HCT116 (cell line): Measurements from ENCODE around the gene TTC33. TPM values are rescaled to one million over a fixed set of nuclear protein-coding genes. Genes with fewer than 3 reads are reported as not detected.

Experiments used
- ATAC-seq: fragments of 200-7000 bp; cut with Tn5 transposase; 2 replicates; pipeline ENCODE4 v1.9.1; 2020; ENCODE audit warnings: mild to moderate bottlenecking, moderate library complexity
- BruUV-seq: library from RNA; stranded (reverse); fragments of 400-500 nt; replicated peaks from 2 replicates; lab custom pipeline; 2021; lab: Mats Ljungman, UMichigan
- CTCF ChIA-PET: fragments of 300-600 bp; sonication (Branson Sonifier 250); formaldehyde crosslinking; loops from one replicate; lab custom pipeline; 2021; ENCODE audit warnings: antibody characterized with exemption; lab: Charles Lee
- POLR2A ChIA-PET: fragments of 300-600, 350-600 bp; sonication (Branson Sonifier 250); formaldehyde crosslinking; loops from one replicate; lab custom pipeline; 2021; ENCODE audit warnings: antibody characterized with exemption; lab: Charles Lee
- RAD21 ChIA-PET, 2 experiments: fragments of 300-600 bp; sonication (Branson Sonifier 250); formaldehyde crosslinking; loops; one replicate each; lab custom pipeline; 2023; ENCODE audit warnings: low total read pairs in 2 of 2; ENCODE audit not compliant: uncharacterized antibody in 2 of 2, unreplicated experiment in 2 of 2, low non-redundant PET in 1 of 2; lab: Charles Lee
- DNase-seq: peaks from one replicate; pipeline ENCODE4 v3.0.0-alpha.2; 2010; ENCODE audit warnings: low read depth, low spot score
- H2AFZ ChIP-seq: fragments of 200-600 bp; shearing (Covaris generic), sonication (generic); 2 replicates; pipeline ENCODE4 v1.6.1; 2017; ENCODE audit warnings: low read depth, mixed run types, mixed read lengths, antibody characterized with exemption, low read length; ENCODE audit not compliant: poor library complexity, severe bottlenecking
- H3K27ac ChIP-seq: 2 replicates; pipeline ENCODE4 v1.5.1; 2012; ENCODE audit warnings: low read depth, low read length
- H3K27me3 ChIP-seq: fragments of 200-600 bp; sonication (generic); 2 replicates; pipeline ENCODE4 v1.6.1; 2016; ENCODE audit warnings: mixed run types, low read length, mixed read lengths; ENCODE audit not compliant: insufficient read depth
- H3K36me3 ChIP-seq, 2 experiments: fragments of 200-500 bp in 1 of 2; fragments of 200-600 bp in 1 of 2; sonication (Bioruptor generic) in 1 of 2; sonication (generic) in 1 of 2; 2 replicates each; pipeline versions ENCODE4 v1.5.1 to v1.6.1; 2014 to 2016; ENCODE audit warnings: low read length in 2 of 2, inconsistent platforms in 1 of 2, mixed read lengths in 1 of 2, mixed run types in 1 of 2; ENCODE audit not compliant: insufficient read depth in 2 of 2, control insufficient read depth in 1 of 2
- H3K4me1 ChIP-seq, 2 experiments: fragments of 200-600 bp in 1 of 2; sonication (generic) in 1 of 2; 2 replicates each; pipeline versions ENCODE4 v1.5.1 to v1.6.1; 2012 to 2017; ENCODE audit warnings: low read length in 2 of 2, inconsistent platforms in 1 of 2, mild to moderate bottlenecking in 1 of 2, mixed read lengths in 1 of 2, mixed run types in 1 of 2, moderate library complexity in 1 of 2; ENCODE audit not compliant: insufficient read depth in 2 of 2, control insufficient read depth in 1 of 2
- H3K4me2 ChIP-seq: fragments of 200-600 bp; sonication (generic); 2 replicates; pipeline ENCODE4 v1.6.1; 2017; ENCODE audit warnings: mixed run types, low read length, mixed read lengths
- H3K4me3 ChIP-seq, 2 experiments: fragments of 200-600 bp in 1 of 2; sonication (generic) in 1 of 2; replicated peaks in 1 of 2; 2 replicates each; pipeline ENCODE4 v1.5.1; 2011 to 2016; ENCODE audit warnings: low read length in 2 of 2, control low read depth in 1 of 2, low read depth in 1 of 2, mild to moderate bottlenecking in 1 of 2, mixed read lengths in 1 of 2, mixed run types in 1 of 2
- H3K79me2 ChIP-seq: fragments of 200-600 bp; sonication (generic); 2 replicates; pipeline ENCODE4 v1.6.1; 2017; ENCODE audit warnings: mild to moderate bottlenecking, mixed run types, low read length, moderate library complexity, mixed read lengths; ENCODE audit not compliant: insufficient read depth
- H3K9ac ChIP-seq: fragments of 200-600 bp; sonication (generic); 2 replicates; pipeline ENCODE4 v1.6.1; 2016; ENCODE audit warnings: low read length, mixed read lengths
- H3K9me2 ChIP-seq: fragments of 200-600 bp; sonication (generic), shearing (Covaris generic); 2 replicates; pipeline ENCODE4 v1.6.1; 2017; ENCODE audit warnings: mixed run types, mild to moderate bottlenecking, moderate library complexity; ENCODE audit not compliant: insufficient read depth
- H3K9me3 ChIP-seq, 2 experiments: fragments of 200-500 bp in 1 of 2; fragments of 200-600 bp in 1 of 2; sonication (Bioruptor generic) in 1 of 2; sonication (generic) in 1 of 2; 2 replicates each; pipeline ENCODE4 v1.6.1; 2014 to 2017; ENCODE audit warnings: low read length in 2 of 2, mixed read lengths in 2 of 2, inconsistent platforms in 1 of 2, low read depth in 1 of 2, mild to moderate bottlenecking in 1 of 2, mixed run types in 1 of 2, moderate library complexity in 1 of 2; ENCODE audit not compliant: control insufficient read depth in 1 of 2, insufficient read depth in 1 of 2
- H4K20me1 ChIP-seq: fragments of 200-600 bp; sonication (generic), shearing (Covaris generic); 2 replicates; pipeline ENCODE4 v1.6.1; 2017; ENCODE audit warnings: mixed run types, mild to moderate bottlenecking, moderate library complexity; ENCODE audit not compliant: insufficient read depth
- CBX3 ChIP-seq: IDR thresholded peaks from 2 replicates; pipeline ENCODE4 v1.6.1; 2012; ENCODE audit warnings: low read depth
- CEBPB ChIP-seq: IDR thresholded peaks from 2 replicates; pipeline ENCODE4 v1.6.1; 2012; ENCODE audit warnings: low read depth
- ELF1 ChIP-seq: IDR thresholded peaks from 2 replicates; pipeline ENCODE4 v1.6.1; 2012; ENCODE audit warnings: low read depth, borderline replicate concordance
- EZH2 ChIP-seq: fragments of 200-600 bp; sonication (generic); IDR thresholded peaks from 2 replicates; pipeline ENCODE4 v1.6.1; 2017; ENCODE audit warnings: antibody characterized with exemption, mixed run types
- EZH2phosphoT487 ChIP-seq: fragments of 200-600 bp; IDR thresholded peaks from 2 replicates; pipeline ENCODE4 v1.6.1; 2018; ENCODE audit warnings: antibody characterized with exemption, borderline replicate concordance
- FOSL1 ChIP-seq: IDR thresholded peaks from 2 replicates; pipeline ENCODE4 v1.6.1; 2012; ENCODE audit warnings: low read depth
- JUND ChIP-seq: IDR thresholded peaks from 2 replicates; pipeline ENCODE4 v1.6.1; 2012
- POLR2A ChIP-seq: IDR thresholded peaks from 2 replicates; pipeline ENCODE4 v1.7.0; 2011; ENCODE audit warnings: borderline replicate concordance; ENCODE audit not compliant: insufficient read depth, insufficient read length; ENCODE audit errors: extremely low read depth
- POLR2AphosphoS5 ChIP-seq: IDR thresholded peaks from 2 replicates; pipeline ENCODE4 v1.6.1; 2011; ENCODE audit warnings: mild to moderate bottlenecking, low read depth, low read length, moderate library complexity
- RAD21 ChIP-seq: IDR thresholded peaks from 2 replicates; pipeline ENCODE4 v1.6.1; 2012; ENCODE audit warnings: low read depth, mild to moderate bottlenecking
- SIN3A ChIP-seq: IDR thresholded peaks from 2 replicates; pipeline ENCODE4 v1.6.1; 2012; ENCODE audit warnings: low read depth
- SP1 ChIP-seq: IDR thresholded peaks from 2 replicates; pipeline ENCODE4 v1.6.1; 2012; ENCODE audit warnings: low read depth
- SRF ChIP-seq: IDR thresholded peaks from 2 replicates; pipeline ENCODE4 v1.6.1; 2012; ENCODE audit warnings: low read depth
- YY1 ChIP-seq: IDR thresholded peaks from 2 replicates; pipeline ENCODE4 v1.6.1; 2011; ENCODE audit warnings: low read length, low read depth, moderate library complexity, mild to moderate bottlenecking; ENCODE audit not compliant: insufficient replicate concordance; ENCODE audit errors: extremely low read depth
- ZFX ChIP-seq: fragments of 450-650 bp; IDR thresholded peaks from 2 replicates; pipeline ENCODE4 v1.6.1; 2017
- ZNF274 ChIP-seq: fragments of 200-500 bp; sonication (Bioruptor generic); IDR thresholded peaks from 2 replicates; pipeline ENCODE4 v1.6.1; 2014; ENCODE audit warnings: mild to moderate bottlenecking, low read depth, low read length, inconsistent platforms
- intact Hi-C: fragments of 100-400 bp; cut with micrococcal nuclease; formaldehyde crosslinking; loops from 2 replicates; pipeline ENCODE4 v1.10.0; 2022
- total RNA-seq: library from RNA; stranded (reverse); gene quantifications from one replicate; pipeline ENCODE4 v1.2.1, GENCODE V29; 2021; ENCODE audit not compliant: unreplicated experiment
- TF ChIP-seq, protein P1 (sequence below): IDR thresholded peaks from 2 replicates; pipeline ENCODE4 v1.6.1; 2011; ENCODE audit warnings: mild to moderate bottlenecking, low read length, moderate library complexity; ENCODE audit not compliant: insufficient replicate concordance; ENCODE audit errors: extremely low read depth
- TF ChIP-seq, protein P2 (sequence below), 3 experiments: fragments of 200-600 bp in 1 of 3; sonication (generic) in 1 of 3; IDR thresholded peaks in 2 of 3; conservative IDR thresholded peaks in 1 of 3; 2 replicates each; pipeline ENCODE4 v1.5.1; 2012 to 2017; ENCODE audit warnings: low read depth in 2 of 3, low read length in 2 of 3, antibody characterized with exemption in 1 of 3, borderline replicate concordance in 1 of 3, control low read depth in 1 of 3, mild to moderate bottlenecking in 1 of 3, mixed read lengths in 1 of 3, mixed run types in 1 of 3, moderate library complexity in 1 of 3; ENCODE audit not compliant: insufficient read depth in 1 of 3
- TF ChIP-seq, protein P3 (sequence below): IDR thresholded peaks from 2 replicates; pipeline ENCODE4 v1.6.1; 2012

Gene TTC33
- total RNA-seq, 1 experiment from 2014 or later, result 14.5 TPM

DNA sequence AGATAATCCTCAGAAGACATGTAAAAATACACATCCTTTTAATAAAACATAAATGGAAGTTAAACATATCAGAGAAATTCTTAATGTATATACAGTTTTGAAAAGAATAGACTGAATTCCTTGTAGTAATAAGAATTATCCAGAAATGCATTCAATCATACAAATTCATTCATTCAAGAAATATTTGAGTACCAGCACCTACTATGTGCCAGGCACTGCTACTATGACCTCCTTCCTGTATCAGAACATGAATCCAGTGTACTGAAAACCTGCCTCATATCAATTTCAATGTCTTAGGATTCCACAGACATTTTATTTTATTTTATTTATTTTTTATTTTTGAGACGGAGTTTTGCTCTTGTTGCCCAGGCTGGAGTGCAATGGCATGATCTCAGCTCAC is 29.2 kb upstream of the TTC33 start:
- Histone ChIP-seq H3K4me1 (peaks cover 0 to 7% of the 10 kb centered on the region in 2 experiments; a peak in 2 of 4 replicates), H3K9me2 (no peaks in the 10 kb centered on the region), H2AFZ (no peak overlapping the region), H4K20me1 (peaks cover 23% of the 10 kb centered on the region; the same call in 1 of the 2 replicates), H3K9me3 (peaks cover 0 to 6% of the 10 kb centered on the region in 2 experiments; a peak in 2 of 4 replicates), H3K27ac (no peak overlapping the region), H3K9ac (no peak overlapping the region), H3K4me3 (no peak overlapping the region), H3K79me2 (peaks cover 99% of the 10 kb centered on the region), H3K4me2 (no peak overlapping the region), H3K36me3 (peaks cover 0 to 17% of the 10 kb centered on the region in 2 experiments; a peak in 2 of 4 replicates), H3K27me3 (no peaks in the 10 kb centered on the region)
- RAD21 ChIA-PET, result no interaction called here
- intact Hi-C loops, result no loop called here
- ATAC-seq (no peak), DNase-seq (no peak)
- CTCF ChIA-PET, result no interaction called here
- no peak for TF ChIP-seq EZH2phosphoT487
- TF ChIP-seq CBX3, result no peak
- TF ChIP-seq, protein P1, sequence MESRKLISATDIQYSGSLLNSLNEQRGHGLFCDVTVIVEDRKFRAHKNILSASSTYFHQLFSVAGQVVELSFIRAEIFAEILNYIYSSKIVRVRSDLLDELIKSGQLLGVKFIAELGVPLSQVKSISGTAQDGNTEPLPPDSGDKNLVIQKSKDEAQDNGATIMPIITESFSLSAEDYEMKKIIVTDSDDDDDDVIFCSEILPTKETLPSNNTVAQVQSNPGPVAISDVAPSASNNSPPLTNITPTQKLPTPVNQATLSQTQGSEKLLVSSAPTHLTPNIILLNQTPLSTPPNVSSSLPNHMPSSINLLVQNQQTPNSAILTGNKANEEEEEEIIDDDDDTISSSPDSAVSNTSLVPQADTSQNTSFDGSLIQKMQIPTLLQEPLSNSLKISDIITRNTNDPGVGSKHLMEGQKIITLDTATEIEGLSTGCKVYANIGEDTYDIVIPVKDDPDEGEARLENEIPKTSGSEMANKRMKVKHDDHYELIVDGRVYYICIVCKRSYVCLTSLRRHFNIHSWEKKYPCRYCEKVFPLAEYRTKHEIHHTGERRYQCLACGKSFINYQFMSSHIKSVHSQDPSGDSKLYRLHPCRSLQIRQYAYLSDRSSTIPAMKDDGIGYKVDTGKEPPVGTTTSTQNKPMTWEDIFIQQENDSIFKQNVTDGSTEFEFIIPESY, result no peak
- no peak for TF ChIP-seq FOSL1
- TF ChIP-seq SRF, result no peak
- no peak for TF ChIP-seq ZFX
- TF ChIP-seq POLR2AphosphoS5, result no peak
- no peak for TF ChIP-seq ELF1
- TF ChIP-seq YY1, result no peak
- no peak for TF ChIP-seq RAD21
- TF ChIP-seq, protein P2, sequence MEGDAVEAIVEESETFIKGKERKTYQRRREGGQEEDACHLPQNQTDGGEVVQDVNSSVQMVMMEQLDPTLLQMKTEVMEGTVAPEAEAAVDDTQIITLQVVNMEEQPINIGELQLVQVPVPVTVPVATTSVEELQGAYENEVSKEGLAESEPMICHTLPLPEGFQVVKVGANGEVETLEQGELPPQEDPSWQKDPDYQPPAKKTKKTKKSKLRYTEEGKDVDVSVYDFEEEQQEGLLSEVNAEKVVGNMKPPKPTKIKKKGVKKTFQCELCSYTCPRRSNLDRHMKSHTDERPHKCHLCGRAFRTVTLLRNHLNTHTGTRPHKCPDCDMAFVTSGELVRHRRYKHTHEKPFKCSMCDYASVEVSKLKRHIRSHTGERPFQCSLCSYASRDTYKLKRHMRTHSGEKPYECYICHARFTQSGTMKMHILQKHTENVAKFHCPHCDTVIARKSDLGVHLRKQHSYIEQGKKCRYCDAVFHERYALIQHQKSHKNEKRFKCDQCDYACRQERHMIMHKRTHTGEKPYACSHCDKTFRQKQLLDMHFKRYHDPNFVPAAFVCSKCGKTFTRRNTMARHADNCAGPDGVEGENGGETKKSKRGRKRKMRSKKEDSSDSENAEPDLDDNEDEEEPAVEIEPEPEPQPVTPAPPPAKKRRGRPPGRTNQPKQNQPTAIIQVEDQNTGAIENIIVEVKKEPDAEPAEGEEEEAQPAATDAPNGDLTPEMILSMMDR (IDR thresholded peaks at IDR 0.05 in 2 of 3, conservative IDR thresholded peaks at IDR 0.05 in 1 of 3; ENCODE audit: borderline replicate concordance in 1 of 3, insufficient read depth in 1 of 3, low read depth in 2 of 3, low read length in 2 of 3), result no peak
- no peak for TF ChIP-seq SIN3A
- TF ChIP-seq, protein P3, sequence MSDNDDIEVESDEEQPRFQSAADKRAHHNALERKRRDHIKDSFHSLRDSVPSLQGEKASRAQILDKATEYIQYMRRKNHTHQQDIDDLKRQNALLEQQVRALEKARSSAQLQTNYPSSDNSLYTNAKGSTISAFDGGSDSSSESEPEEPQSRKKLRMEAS, result no peak
- TF ChIP-seq JUND, result no peak
- no peak for TF ChIP-seq EZH2
- no peak for TF ChIP-seq ZNF274
- no peak for TF ChIP-seq SP1
- no peak for TF ChIP-seq POLR2A
- TF ChIP-seq CEBPB, result no peak
- POLR2A ChIA-PET, result no interaction called here
- BruUV-seq, result no TSS peak
